GM19452 (cell line): Measurements from ENCODE around the gene UBALD2.
"Not testable (repeated sequence)": the region's sequence is repeated elsewhere in the genome, so short reads cannot be mapped to it uniquely, and the experiment has no call there.

ENCODE experiments used
- ATAC-seq: cut with Tn5 transposase; IDR thresholded peaks from one replicate; pipeline ENCODE4 v1.9.1; 2021; ENCODE audit not compliant: unreplicated experiment

Gene UBALD2

GRCh38 chr17:76264755-76265623, at the start of gene UBALD2:
UBALD2 (plus strand) TSS chr17:76265348; CDS start chr17:76265506, 158 bp downstream.
- peak; percentile 59 for ATAC-seq

GRCh38 chr17:76217081-76217480, 48.1 kb upstream of the UBALD2 start:
- ATAC-seq, result no peak

GRCh38 chr17:76219670-76220383, 45.3 kb upstream of the UBALD2 start:
- no peak for ATAC-seq

GRCh38 chr17:76223802-76224201, 41.3 kb upstream of the UBALD2 start:
- no peak for ATAC-seq

- ATAC-seq, result not testable (repeated sequence)
These were observed 39.6 kb upstream of the UBALD2 start for GRCh38 chr17:76225373-76226086.

- not testable (repeated sequence) for ATAC-seq
These were observed 38.4 kb upstream of the UBALD2 start for GRCh38 chr17:76226749-76227148.

- no peak for ATAC-seq
These were observed 32.8 kb upstream of the UBALD2 start for GRCh38 chr17:76232342-76232741.

- no peak for ATAC-seq
These were observed 31.4 kb upstream of the UBALD2 start for GRCh38 chr17:76233588-76234353.

GRCh38 chr17:76234354-76234679, 30.8 kb upstream of the UBALD2 start:
- no peak for ATAC-seq

GRCh38 chr17:76235883-76236282, 29.3 kb upstream of the UBALD2 start:
- no peak for ATAC-seq

- no peak for ATAC-seq
These were observed 28.5 kb upstream of the UBALD2 start for GRCh38 chr17:76236603-76237002.

- no peak for ATAC-seq
These were observed 27.3 kb upstream of the UBALD2 start for GRCh38 chr17:76237859-76238313.

- no peak for ATAC-seq
These were observed 26.2 kb upstream of the UBALD2 start for GRCh38 chr17:76238847-76239537.

- no peak for ATAC-seq
These were observed 25.4 kb upstream of the UBALD2 start for GRCh38 chr17:76239538-76240274.

GRCh38 chr17:76240461-76241203, 24.5 kb upstream of the UBALD2 start, which contains the start of gene RNF157:
RNF157 (minus strand) TSS chr17:76240493; CDS start chr17:76240240, 253 bp downstream.
- peak; percentile 63 for ATAC-seq

- ATAC-seq, result no peak
These were observed 24.0 kb upstream of the UBALD2 start for GRCh38 chr17:76241204-76241538.

GRCh38 chr17:76241691-76242255, 23.4 kb upstream of the UBALD2 start:
- no peak for ATAC-seq
